Measurements from ENCODE around the gene COL18A1.

Gene COL18A1

DNA sequence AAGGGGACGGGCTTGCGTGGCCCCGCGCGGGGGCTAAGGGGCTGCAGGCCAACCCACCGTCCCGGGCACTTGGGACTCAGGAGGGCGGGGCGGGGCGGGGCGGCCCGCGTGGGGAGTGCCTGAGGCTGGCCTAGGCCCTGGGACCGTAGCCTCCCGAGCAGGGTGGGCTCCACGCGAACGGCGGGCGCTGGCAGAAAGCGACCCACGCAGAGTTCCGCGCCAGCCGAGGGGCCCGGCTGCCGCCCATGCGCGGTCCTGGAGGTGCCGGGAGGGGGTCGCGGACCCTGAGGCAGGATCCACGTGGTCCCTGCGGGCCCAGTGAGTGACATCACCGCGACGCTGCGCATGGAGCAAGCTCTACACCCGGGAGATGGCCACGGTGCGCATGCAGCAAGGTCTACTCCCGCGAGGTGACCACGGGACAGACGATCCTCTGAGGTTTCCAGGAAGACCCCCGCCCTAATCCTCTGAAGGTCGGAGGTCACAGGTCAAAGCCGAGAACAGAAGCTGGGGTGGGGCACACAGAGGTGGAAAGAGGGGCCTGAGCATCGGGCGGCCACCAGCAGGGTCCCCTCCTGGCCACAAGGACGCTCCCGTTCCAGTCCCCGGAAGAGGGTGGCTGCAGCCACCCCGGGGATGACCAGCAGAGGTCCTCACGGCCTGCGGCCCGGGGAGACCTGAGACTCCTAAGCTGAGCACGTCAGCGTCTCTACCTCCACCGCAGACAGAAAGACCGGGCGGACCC is 150.8 kb downstream of the COL18A1 start:
- TF ChIP-seq, protein P1, sequence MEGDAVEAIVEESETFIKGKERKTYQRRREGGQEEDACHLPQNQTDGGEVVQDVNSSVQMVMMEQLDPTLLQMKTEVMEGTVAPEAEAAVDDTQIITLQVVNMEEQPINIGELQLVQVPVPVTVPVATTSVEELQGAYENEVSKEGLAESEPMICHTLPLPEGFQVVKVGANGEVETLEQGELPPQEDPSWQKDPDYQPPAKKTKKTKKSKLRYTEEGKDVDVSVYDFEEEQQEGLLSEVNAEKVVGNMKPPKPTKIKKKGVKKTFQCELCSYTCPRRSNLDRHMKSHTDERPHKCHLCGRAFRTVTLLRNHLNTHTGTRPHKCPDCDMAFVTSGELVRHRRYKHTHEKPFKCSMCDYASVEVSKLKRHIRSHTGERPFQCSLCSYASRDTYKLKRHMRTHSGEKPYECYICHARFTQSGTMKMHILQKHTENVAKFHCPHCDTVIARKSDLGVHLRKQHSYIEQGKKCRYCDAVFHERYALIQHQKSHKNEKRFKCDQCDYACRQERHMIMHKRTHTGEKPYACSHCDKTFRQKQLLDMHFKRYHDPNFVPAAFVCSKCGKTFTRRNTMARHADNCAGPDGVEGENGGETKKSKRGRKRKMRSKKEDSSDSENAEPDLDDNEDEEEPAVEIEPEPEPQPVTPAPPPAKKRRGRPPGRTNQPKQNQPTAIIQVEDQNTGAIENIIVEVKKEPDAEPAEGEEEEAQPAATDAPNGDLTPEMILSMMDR (IDR thresholded peaks at IDR 0.05; ENCODE audit: borderline replicate concordance, insufficient read depth, low read depth, low read length), result peak; percentile 94
- peak overlapping the region; percentile 45 for H3K4me3 ChIP-seq (ENCODE audit: low read depth, low read length)

GRCh38 chr21:45556302-45556644 is 151.3 kb downstream of the COL18A1 start:
- TF ChIP-seq, protein P1 (IDR thresholded peaks at IDR 0.05; ENCODE audit: borderline replicate concordance, insufficient read depth, low read depth, low read length), result no peak
- H3K4me3 ChIP-seq (ENCODE audit: low read depth, low read length), result no peak overlapping the region

DNA sequence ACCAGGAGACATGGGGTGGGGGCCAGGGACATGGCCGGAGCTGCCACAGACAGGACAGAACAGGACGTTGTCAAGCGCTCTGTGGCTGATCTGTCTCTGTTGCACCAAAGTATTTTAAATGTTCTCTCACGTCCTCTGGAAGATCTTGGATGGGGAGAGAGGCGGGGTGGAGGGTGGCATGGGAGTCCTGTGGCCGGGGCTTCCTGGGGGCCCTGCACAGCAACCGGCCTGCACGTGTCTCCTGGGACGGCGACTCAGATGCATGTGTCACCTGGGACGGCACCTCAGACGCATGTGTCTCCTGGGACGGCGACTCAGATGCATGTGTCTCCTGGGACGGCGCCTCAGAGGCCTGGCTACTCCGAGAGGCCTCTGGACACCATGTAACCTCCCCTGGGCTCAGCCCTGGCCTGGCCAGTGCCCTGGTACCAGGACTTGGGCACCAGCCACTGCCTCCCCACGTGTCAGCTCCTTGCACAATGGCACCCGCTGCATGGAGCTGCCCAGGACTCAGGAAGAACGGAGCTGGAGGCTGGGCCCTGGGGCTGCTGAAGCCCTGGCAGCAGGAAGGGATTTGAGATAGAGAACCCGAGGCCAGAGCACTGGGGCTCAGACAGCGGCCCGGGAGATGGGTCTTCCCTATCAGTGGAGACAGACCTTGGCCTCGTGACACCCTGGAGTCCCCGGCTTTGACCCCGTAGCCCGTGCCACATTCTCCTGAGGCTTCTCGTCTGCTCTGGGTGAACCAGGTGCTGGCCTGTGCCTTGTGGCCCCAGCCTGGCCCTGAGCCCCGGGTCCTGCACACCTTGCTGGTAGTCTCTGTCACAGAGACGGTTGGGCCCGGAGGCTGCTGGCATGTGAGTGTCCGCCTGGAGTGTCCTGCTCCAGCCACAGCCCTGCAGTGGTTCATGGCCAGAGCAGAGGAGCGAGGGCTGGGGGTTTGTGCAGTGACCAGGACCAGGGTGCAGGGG is 152.0 kb downstream of the COL18A1 start:
- TF ChIP-seq, protein P1 (IDR thresholded peaks at IDR 0.05; ENCODE audit: borderline replicate concordance, insufficient read depth, low read depth, low read length), result no peak
- H3K4me3 ChIP-seq (ENCODE audit: low read depth, low read length), result no peak overlapping the region

DNA sequence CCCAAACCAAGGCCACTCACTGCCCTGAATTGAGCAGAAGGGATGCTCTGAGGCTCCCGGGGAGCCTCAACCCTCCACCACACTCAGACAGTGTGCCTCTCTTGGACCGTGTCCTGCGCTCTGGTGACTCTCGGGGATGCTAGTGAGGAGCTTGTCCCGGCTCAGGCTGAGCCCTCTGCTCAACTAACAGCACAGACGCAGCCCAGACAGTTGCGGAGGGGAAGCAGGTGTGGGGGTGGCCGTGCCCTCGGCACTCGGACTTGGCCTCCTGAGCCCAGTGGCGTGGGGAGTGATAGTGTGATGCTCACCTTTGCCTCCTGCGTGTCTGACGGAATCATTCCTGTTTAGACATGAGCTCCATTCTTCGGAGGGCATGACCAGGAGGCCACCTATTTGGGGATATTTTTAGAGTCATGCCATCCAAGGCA is 152.7 kb downstream of the COL18A1 start:
- TF ChIP-seq, protein P1 (IDR thresholded peaks at IDR 0.05; ENCODE audit: borderline replicate concordance, insufficient read depth, low read depth, low read length), result no peak
- H3K4me3 ChIP-seq (ENCODE audit: low read depth, low read length), result no peak overlapping the region

DNA sequence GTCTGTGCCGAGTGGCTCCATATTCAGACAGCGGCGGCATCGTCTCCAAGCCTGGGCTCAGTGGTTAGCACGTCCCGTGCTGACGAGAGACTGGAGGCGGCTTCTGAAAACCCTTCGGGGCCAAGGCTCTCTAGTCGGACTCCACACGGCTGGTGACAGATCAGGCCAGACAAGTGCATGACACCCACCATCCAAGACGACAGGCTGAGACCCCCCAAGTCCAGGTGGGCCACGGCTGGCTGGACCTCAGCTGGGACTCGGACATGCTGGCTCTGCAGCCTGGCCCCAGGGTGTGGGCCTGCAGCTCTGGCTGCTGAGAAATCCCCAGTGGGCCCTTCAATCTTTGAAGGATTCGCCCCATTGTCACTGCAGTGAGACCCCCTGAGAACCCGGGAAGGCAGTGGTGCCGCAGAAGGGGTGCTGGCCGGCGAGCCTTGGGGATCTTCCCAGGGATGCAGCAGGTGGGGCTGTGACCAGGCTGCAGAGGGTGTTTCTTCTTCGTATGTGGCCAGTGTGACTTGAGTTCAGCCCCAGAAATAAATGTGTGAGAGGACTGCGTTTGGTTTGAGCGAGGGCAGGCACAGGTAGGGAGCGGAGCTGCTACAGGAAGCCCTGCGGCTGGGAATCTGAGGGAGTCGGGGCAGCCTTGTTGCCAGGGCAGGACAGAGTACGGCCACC is 153.2 kb downstream of the COL18A1 start:
- TF ChIP-seq, protein P1 (IDR thresholded peaks at IDR 0.05; ENCODE audit: borderline replicate concordance, insufficient read depth, low read depth, low read length), result no peak

GRCh38 chr21:45559216-45560105 is 154.5 kb downstream of the COL18A1 start:
- TF ChIP-seq, protein P1 (IDR thresholded peaks at IDR 0.05; ENCODE audit: borderline replicate concordance, insufficient read depth, low read depth, low read length), result no peak
- no peak overlapping the region for H3K4me3 ChIP-seq (ENCODE audit: low read depth, low read length)

More for the DNA sequence above, 153.2 kb downstream of the COL18A1 start:
- no peak overlapping the region for H3K4me3 ChIP-seq (ENCODE audit: low read depth, low read length)
